GM23338 (cell line): ENCODE measurements around the gene CD163L1. TPM values are rescaled to one million over a fixed set of nuclear protein-coding genes. Genes with fewer than 3 reads are reported as not detected.

ENCODE experiments used
- ATAC-seq: fragments of 200-7000 bp; cut with Tn5 transposase; 3 replicates; pipeline ENCODE4 v1.9.1; 2020
- DNase-seq: peaks from one replicate; pipeline ENCODE4 v3.0.0-alpha.2; 2015; ENCODE audit warnings: low spot score
- H2AFZ ChIP-seq: fragments of 200-600 bp; sonication (generic); 2 replicates; pipeline ENCODE4 v1.8.0; 2016; ENCODE audit warnings: antibody characterized with exemption, mild to moderate bottlenecking, moderate library complexity
- H3F3A ChIP-seq: fragments of 200-600 bp; sonication (generic); replicated peaks from 2 replicates; pipeline ENCODE4 v1.8.0; 2017; ENCODE audit warnings: antibody characterized with exemption, mixed run types, low read depth
- H3K27ac ChIP-seq: fragments of 200-600 bp; sonication (generic); 2 replicates; pipeline ENCODE4 v1.6.1; 2016; ENCODE audit warnings: low read depth
- H3K27me3 ChIP-seq: fragments of 200-600 bp; sonication (generic); 2 replicates; pipeline ENCODE4 v1.8.0; 2016; ENCODE audit warnings: mild to moderate bottlenecking, mixed run types, moderate library complexity; ENCODE audit not compliant: insufficient read depth
- H3K36me3 ChIP-seq: fragments of 200-600 bp; sonication (generic); 2 replicates; pipeline ENCODE4 v1.8.0; 2016; ENCODE audit warnings: mild to moderate bottlenecking; ENCODE audit not compliant: insufficient read depth
- H3K4me1 ChIP-seq: fragments of 200-600 bp; sonication (generic); 2 replicates; pipeline ENCODE4 v1.8.0; 2016; ENCODE audit warnings: mild to moderate bottlenecking, moderate library complexity; ENCODE audit not compliant: insufficient read depth
- H3K4me2 ChIP-seq: fragments of 200-600 bp; sonication (generic); 2 replicates; pipeline ENCODE4 v1.7.1; 2017; ENCODE audit warnings: mixed run types
- H3K4me3 ChIP-seq: fragments of 200-600 bp; sonication (generic); 2 replicates; pipeline ENCODE4 v1.6.1; 2016; ENCODE audit warnings: mixed run types
- H3K79me2 ChIP-seq: fragments of 200-600 bp; sonication (generic); replicated peaks from 2 replicates; pipeline ENCODE4 v1.8.0; 2017; ENCODE audit warnings: mild to moderate bottlenecking; ENCODE audit not compliant: insufficient read depth
- H3K9me2 ChIP-seq: fragments of 200-600 bp; sonication (generic); 2 replicates; pipeline ENCODE4 v1.8.0; 2017; ENCODE audit not compliant: insufficient read depth
- H4K20me1 ChIP-seq: fragments of 200-600 bp; sonication (generic); replicated peaks from 2 replicates; pipeline ENCODE4 v1.8.0; 2017; ENCODE audit warnings: mild to moderate bottlenecking; ENCODE audit not compliant: insufficient read depth
- H3K27ac Mint-ChIP-seq: 2 replicates; pipeline ENCODE4 v1.8.0; 2020; ENCODE audit warnings: inconsistent platforms, mild to moderate bottlenecking, moderate library complexity, mixed read lengths
- H3K27me3 Mint-ChIP-seq: 3 replicates; pipeline ENCODE4 v1.8.0; 2022; ENCODE audit warnings: low read depth, mild to moderate bottlenecking, moderate library complexity, mixed read lengths, inconsistent platforms; ENCODE audit not compliant: insufficient read depth, poor library complexity
- H3K36me3 Mint-ChIP-seq: 3 replicates; pipeline ENCODE4 v1.8.0; 2021; ENCODE audit warnings: low read depth, mild to moderate bottlenecking, inconsistent platforms, moderate library complexity, mixed read lengths
- H3K4me1 Mint-ChIP-seq: 3 replicates; pipeline ENCODE4 v1.8.0; 2020; ENCODE audit warnings: mild to moderate bottlenecking, inconsistent platforms, mixed read lengths
- H3K4me3 Mint-ChIP-seq: 3 replicates; pipeline ENCODE4 v1.8.0; 2021; ENCODE audit warnings: moderate library complexity, mild to moderate bottlenecking, inconsistent platforms, mixed read lengths
- H3K9me3 Mint-ChIP-seq: 3 replicates; pipeline ENCODE4 v1.8.0; 2020; ENCODE audit warnings: moderate library complexity, mild to moderate bottlenecking, inconsistent platforms, mixed read lengths
- CREB1 ChIP-seq: fragments of 250-450 bp; sonication (Bioruptor Pico); IDR thresholded peaks from 2 replicates; pipeline ENCODE4 v1.5.0; 2020; ENCODE audit warnings: low read depth, mild to moderate bottlenecking, moderate library complexity
- EZH2 ChIP-seq: fragments of 200-600 bp; sonication (generic); IDR thresholded peaks from one replicate; pipeline ENCODE4 v1.8.0; 2017; ENCODE audit warnings: antibody characterized with exemption, mild to moderate bottlenecking, low read depth; ENCODE audit not compliant: unreplicated experiment
- EZH2phosphoT487 ChIP-seq: fragments of 200-600 bp; sonication (generic); IDR thresholded peaks from one replicate; pipeline ENCODE4 v1.8.1; 2018; ENCODE audit warnings: antibody characterized with exemption; ENCODE audit not compliant: unreplicated experiment
- JUNB ChIP-seq: IDR thresholded peaks from one replicate; pipeline ENCODE4 v1.6.1; 2016; ENCODE audit warnings: antibody characterized with exemption; ENCODE audit not compliant: unreplicated experiment
- NANOG ChIP-seq: IDR thresholded peaks from 2 replicates; pipeline ENCODE4 v1.6.1; 2016; ENCODE audit warnings: antibody characterized with exemption, borderline replicate concordance
- POLR2AphosphoS5 ChIP-seq: IDR thresholded peaks from 2 replicates; pipeline ENCODE4 v1.6.1; 2016; ENCODE audit warnings: antibody characterized with exemption, low read depth
- STAT1 ChIP-seq: IDR thresholded peaks from one replicate; pipeline ENCODE4 v1.6.1; 2016; ENCODE audit warnings: antibody characterized with exemption; ENCODE audit not compliant: unreplicated experiment
- ZNF114 ChIP-seq: fragments of 250-450 bp; sonication (Bioruptor Pico); IDR thresholded peaks from 2 replicates; pipeline ENCODE4 v1.5.0; 2020; ENCODE audit warnings: mild to moderate bottlenecking, moderate library complexity
- ZNF331 ChIP-seq: fragments of 250-450 bp; sonication (Bioruptor Pico); IDR thresholded peaks from 2 replicates; pipeline ENCODE4 v1.5.0; 2020; ENCODE audit warnings: low read depth, mild to moderate bottlenecking, moderate library complexity
- polyA plus RNA-seq: library from polyadenylated mRNA; unstranded; fragments of >200 nt; fragmentation: Nextera tagmentation; extraction: Ambion mirVana; gene quantifications from 2 replicates; pipeline ENCODE4 v1.2.1, GENCODE V29; 2016
- total RNA-seq: library from RNA; depleted of rRNA; stranded (reverse); fragments of >200 nt; shearing (Covaris generic); gene quantifications from 2 replicates; pipeline ENCODE4 v1.2.3, GENCODE V29; 2014
- TF ChIP-seq, protein P1 (sequence below): IDR thresholded peaks from one replicate; pipeline ENCODE4 v1.6.1; 2018; ENCODE audit warnings: antibody characterized with exemption; ENCODE audit not compliant: unreplicated experiment
- TF ChIP-seq, protein P2 (sequence below): fragments of 250-450 bp; sonication (Bioruptor Pico); IDR thresholded peaks from 2 replicates; pipeline ENCODE4 v1.5.0; 2020; ENCODE audit warnings: mild to moderate bottlenecking, moderate library complexity
- TF ChIP-seq, protein P3 (sequence below), 2 experiments: fragments of 200-600 bp in 1 of 2; sonication (generic) in 1 of 2; conservative IDR thresholded peaks; 2 replicates each; pipeline versions ENCODE4 v1.5.1 to v1.6.1; 2016 to 2017; ENCODE audit warnings: antibody characterized with exemption in 2 of 2, low read depth in 2 of 2, mild to moderate bottlenecking in 2 of 2, moderate library complexity in 1 of 2
- TF ChIP-seq, protein P4 (sequence below): IDR thresholded peaks from 2 replicates; pipeline ENCODE4 v1.6.1; 2016; ENCODE audit warnings: antibody characterized with exemption

The CD163L1 gene
- total and polyA plus RNA-seq, 2 experiments from 2014 or later = 0.14 to 0.36 TPM

DNA sequence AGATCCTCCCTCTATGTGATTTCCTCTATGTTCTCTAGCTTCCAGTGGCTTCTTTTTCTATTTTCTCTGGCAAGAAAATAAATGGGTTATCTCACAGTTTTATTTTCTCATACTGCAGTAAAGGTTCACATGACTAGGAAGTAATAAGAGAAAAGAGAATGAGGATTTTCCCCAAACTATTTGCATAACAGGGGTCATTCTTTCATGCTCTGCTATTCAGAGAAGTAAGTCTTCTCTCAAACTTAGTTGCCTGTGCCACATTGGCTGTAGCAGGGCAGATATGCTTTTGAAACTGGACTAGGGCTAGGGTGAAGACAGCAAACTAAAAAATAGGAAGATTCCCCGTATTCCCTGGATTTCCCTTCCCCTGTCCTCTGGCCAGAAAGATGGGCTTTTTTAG, 82.7 kb downstream of the CD163L1 start:
- H3K27ac Mint-ChIP-seq = no peak overlapping the region
- Histone ChIP-seq H3K79me2 (no peaks in the 10 kb centered on the region), H3K36me3 (no peaks in the 10 kb centered on the region), H3K4me1 (no peaks in the 10 kb centered on the region), H2AFZ (no peak overlapping the region), H3K4me2 (no peak overlapping the region), H4K20me1 (no peaks in the 10 kb centered on the region), H3K9me2 (no peaks in the 10 kb centered on the region), H3F3A (no peaks in the 10 kb centered on the region), H3K4me3 (no peak overlapping the region), H3K27ac (no peak overlapping the region), H3K27me3 (no peaks in the 10 kb centered on the region)
- no peaks in the 10 kb centered on the region for H3K36me3 Mint-ChIP-seq
- no peaks in the 10 kb centered on the region for H3K27me3 Mint-ChIP-seq
- no peaks in the 10 kb centered on the region for H3K4me1 Mint-ChIP-seq
- no peak for DNase-seq
- ATAC-seq = no peak
- H3K4me3 Mint-ChIP-seq = no peak overlapping the region
- TF ChIP-seq NANOG = no peak
- no peak for TF ChIP-seq STAT1
- TF ChIP-seq, protein P1, sequence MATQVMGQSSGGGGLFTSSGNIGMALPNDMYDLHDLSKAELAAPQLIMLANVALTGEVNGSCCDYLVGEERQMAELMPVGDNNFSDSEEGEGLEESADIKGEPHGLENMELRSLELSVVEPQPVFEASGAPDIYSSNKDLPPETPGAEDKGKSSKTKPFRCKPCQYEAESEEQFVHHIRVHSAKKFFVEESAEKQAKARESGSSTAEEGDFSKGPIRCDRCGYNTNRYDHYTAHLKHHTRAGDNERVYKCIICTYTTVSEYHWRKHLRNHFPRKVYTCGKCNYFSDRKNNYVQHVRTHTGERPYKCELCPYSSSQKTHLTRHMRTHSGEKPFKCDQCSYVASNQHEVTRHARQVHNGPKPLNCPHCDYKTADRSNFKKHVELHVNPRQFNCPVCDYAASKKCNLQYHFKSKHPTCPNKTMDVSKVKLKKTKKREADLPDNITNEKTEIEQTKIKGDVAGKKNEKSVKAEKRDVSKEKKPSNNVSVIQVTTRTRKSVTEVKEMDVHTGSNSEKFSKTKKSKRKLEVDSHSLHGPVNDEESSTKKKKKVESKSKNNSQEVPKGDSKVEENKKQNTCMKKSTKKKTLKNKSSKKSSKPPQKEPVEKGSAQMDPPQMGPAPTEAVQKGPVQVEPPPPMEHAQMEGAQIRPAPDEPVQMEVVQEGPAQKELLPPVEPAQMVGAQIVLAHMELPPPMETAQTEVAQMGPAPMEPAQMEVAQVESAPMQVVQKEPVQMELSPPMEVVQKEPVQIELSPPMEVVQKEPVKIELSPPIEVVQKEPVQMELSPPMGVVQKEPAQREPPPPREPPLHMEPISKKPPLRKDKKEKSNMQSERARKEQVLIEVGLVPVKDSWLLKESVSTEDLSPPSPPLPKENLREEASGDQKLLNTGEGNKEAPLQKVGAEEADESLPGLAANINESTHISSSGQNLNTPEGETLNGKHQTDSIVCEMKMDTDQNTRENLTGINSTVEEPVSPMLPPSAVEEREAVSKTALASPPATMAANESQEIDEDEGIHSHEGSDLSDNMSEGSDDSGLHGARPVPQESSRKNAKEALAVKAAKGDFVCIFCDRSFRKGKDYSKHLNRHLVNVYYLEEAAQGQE = no peak
- no peak for TF ChIP-seq POLR2AphosphoS5
- no peak for TF ChIP-seq JUNB
- no peak for TF ChIP-seq ZNF331
- TF ChIP-seq, protein P2, sequence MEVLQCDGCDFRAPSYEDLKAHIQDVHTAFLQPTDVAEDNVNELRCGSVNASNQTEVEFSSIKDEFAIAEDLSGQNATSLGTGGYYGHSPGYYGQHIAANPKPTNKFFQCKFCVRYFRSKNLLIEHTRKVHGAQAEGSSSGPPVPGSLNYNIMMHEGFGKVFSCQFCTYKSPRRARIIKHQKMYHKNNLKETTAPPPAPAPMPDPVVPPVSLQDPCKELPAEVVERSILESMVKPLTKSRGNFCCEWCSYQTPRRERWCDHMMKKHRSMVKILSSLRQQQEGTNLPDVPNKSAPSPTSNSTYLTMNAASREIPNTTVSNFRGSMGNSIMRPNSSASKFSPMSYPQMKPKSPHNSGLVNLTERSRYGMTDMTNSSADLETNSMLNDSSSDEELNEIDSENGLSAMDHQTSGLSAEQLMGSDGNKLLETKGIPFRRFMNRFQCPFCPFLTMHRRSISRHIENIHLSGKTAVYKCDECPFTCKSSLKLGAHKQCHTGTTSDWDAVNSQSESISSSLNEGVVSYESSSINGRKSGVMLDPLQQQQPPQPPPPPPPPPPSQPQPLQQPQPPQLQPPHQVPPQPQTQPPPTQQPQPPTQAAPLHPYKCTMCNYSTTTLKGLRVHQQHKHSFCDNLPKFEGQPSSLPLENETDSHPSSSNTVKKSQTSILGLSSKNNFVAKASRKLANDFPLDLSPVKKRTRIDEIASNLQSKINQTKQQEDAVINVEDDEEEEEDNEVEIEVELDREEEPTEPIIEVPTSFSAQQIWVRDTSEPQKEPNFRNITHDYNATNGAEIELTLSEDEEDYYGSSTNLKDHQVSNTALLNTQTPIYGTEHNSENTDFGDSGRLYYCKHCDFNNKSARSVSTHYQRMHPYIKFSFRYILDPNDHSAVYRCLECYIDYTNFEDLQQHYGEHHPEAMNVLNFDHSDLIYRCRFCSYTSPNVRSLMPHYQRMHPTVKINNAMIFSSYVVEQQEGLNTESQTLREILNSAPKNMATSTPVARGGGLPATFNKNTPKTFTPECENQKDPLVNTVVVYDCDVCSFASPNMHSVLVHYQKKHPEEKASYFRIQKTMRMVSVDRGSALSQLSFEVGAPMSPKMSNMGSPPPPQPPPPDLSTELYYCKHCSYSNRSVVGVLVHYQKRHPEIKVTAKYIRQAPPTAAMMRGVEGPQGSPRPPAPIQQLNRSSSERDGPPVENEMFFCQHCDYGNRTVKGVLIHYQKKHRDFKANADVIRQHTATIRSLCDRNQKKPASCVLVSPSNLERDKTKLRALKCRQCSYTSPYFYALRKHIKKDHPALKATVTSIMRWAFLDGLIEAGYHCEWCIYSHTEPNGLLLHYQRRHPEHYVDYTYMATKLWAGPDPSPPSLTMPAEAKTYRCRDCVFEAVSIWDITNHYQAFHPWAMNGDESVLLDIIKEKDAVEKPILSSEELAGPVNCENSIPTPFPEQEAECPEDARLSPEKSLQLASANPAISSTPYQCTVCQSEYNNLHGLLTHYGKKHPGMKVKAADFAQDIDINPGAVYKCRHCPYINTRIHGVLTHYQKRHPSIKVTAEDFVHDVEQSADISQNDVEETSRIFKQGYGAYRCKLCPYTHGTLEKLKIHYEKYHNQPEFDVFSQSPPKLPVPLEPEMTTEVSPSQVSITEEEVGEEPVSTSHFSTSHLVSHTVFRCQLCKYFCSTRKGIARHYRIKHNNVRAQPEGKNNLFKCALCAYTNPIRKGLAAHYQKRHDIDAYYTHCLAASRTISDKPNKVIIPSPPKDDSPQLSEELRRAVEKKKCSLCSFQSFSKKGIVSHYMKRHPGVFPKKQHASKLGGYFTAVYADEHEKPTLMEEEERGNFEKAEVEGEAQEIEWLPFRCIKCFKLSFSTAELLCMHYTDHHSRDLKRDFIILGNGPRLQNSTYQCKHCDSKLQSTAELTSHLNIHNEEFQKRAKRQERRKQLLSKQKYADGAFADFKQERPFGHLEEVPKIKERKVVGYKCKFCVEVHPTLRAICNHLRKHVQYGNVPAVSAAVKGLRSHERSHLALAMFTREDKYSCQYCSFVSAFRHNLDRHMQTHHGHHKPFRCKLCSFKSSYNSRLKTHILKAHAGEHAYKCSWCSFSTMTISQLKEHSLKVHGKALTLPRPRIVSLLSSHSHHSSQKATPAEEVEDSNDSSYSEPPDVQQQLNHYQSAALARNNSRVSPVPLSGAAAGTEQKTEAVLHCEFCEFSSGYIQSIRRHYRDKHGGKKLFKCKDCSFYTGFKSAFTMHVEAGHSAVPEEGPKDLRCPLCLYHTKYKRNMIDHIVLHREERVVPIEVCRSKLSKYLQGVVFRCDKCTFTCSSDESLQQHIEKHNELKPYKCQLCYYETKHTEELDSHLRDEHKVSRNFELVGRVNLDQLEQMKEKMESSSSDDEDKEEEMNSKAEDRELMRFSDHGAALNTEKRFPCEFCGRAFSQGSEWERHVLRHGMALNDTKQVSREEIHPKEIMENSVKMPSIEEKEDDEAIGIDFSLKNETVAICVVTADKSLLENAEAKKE (CRISPR knock-in tag) = no peak
- TF ChIP-seq EZH2phosphoT487 = no peak
- TF ChIP-seq, protein P3, sequence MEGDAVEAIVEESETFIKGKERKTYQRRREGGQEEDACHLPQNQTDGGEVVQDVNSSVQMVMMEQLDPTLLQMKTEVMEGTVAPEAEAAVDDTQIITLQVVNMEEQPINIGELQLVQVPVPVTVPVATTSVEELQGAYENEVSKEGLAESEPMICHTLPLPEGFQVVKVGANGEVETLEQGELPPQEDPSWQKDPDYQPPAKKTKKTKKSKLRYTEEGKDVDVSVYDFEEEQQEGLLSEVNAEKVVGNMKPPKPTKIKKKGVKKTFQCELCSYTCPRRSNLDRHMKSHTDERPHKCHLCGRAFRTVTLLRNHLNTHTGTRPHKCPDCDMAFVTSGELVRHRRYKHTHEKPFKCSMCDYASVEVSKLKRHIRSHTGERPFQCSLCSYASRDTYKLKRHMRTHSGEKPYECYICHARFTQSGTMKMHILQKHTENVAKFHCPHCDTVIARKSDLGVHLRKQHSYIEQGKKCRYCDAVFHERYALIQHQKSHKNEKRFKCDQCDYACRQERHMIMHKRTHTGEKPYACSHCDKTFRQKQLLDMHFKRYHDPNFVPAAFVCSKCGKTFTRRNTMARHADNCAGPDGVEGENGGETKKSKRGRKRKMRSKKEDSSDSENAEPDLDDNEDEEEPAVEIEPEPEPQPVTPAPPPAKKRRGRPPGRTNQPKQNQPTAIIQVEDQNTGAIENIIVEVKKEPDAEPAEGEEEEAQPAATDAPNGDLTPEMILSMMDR (conservative IDR thresholded peaks at IDR 0.05; ENCODE audit: low read depth in 2 of 2) = no peak
- TF ChIP-seq, protein P4, sequence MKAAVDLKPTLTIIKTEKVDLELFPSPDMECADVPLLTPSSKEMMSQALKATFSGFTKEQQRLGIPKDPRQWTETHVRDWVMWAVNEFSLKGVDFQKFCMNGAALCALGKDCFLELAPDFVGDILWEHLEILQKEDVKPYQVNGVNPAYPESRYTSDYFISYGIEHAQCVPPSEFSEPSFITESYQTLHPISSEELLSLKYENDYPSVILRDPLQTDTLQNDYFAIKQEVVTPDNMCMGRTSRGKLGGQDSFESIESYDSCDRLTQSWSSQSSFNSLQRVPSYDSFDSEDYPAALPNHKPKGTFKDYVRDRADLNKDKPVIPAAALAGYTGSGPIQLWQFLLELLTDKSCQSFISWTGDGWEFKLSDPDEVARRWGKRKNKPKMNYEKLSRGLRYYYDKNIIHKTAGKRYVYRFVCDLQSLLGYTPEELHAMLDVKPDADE = no peak
- no peak for TF ChIP-seq EZH2
- no peak for TF ChIP-seq CREB1
- TF ChIP-seq ZNF114 (CRISPR knock-in tag) = no peak
- H3K9me3 Mint-ChIP-seq = peaks cover 5% of the 10 kb centered on the region; the same call in 1 of the 3 replicates
